DMS 273 (cell line): ENCODE results near the gene GRIN1.

Source experiments
- DNase-seq: peaks from one replicate; lab custom pipeline; 2025; ENCODE audit not compliant: unreplicated experiment; lab: John Stamatoyannopoulos, UW

GRIN1 gene

DNA sequence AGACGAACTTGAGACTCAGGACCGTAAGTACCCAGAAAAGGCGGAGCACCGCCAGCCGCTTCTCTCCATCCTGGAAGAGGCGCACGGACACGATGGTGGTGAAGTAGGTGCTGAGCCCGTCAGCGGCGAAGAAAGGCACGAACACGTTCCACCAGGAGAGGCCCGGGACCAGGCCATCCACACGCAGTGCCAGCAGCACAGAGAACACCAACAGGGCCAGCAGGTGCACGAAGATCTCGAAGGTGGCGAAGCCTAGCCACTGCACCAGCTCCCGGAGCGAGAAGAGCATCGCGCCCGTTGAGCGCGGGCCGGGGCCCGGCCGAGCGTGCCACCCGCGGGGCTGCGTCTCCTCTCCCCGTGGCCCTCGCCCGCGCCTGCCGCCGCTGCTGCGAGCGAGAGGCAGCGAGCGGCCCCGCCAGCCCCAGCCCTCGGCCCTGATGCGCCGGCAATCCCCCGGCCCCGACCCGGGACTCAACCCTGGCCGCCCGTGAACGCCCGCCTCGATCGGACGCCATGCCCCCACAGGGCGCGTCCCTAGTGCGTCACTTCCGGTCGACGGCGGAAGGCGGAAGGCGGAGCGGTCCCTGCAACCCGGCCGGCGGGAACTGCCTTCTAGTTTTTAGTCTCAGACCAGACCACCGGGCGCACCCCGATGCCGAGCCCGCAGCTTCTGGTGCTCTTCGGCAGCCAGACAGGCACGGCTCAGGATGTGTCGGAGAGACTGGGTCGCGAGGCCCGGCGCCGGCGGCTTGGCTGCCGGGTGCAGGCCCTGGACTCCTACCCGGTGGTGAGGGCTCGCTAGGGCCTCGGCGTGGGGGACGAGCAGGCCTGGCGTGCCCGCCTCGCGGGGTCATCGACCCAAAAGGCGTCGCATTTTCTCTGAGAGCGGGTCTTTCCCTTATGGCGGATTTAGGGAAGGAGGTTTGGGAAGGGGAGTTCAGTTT, 66.4 kb downstream of the GRIN1 start, which contains the start of the genes NDOR1 and TMEM203:
TSS of gene NDOR1 (plus strand) at position 575 of the 944 bp plus-strand sequence. CDS start at position 653, 78 bp downstream.
TSS of gene TMEM203 (minus strand) at position 523 of the 944 bp plus-strand sequence. CDS start at position 289, 234 bp downstream.
- DNase-seq: peak; percentile 95

DNA sequence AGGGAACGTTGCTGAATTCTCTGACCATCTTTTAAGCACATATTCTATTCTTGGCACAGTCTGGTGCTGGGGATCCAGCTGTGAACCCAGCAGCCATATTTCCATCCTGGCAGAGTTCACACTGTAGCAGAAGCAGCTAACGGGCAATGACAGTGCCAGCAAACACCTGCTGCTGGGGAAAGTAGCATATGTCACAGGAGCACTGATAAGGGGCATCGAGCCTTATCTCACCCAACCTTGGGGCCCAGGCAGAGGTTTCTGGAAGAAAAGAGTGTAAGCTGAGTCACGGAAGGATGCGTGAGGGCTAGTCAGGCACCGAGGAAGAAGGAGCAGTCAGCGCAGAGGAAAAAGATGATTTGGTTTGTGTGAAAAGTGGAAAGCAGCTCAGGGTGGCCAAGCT, 67.6 kb downstream of the GRIN1 start:
- DNase-seq: no peak

DNA sequence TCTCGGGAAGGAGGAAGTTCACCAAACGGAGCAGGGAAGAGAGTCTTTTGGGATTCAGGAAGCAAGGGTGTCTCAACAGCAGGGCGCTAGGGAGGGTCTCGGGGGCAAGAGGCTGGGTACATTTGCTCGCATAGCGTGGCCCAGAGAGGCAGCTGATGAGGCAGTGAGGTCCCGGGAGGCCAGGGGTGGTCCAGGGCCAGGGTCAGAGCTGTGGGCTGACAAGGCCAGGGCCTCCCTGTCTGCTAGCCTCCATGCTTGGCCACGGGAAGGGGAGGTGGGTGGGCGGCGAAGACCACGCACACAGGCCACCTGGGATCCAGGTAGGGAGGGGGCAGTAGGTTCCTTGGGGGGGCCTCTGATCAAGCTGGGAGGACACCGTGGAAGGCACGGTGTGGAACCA, 72.6 kb downstream of the GRIN1 start:
- DNase-seq: no peak

DNA sequence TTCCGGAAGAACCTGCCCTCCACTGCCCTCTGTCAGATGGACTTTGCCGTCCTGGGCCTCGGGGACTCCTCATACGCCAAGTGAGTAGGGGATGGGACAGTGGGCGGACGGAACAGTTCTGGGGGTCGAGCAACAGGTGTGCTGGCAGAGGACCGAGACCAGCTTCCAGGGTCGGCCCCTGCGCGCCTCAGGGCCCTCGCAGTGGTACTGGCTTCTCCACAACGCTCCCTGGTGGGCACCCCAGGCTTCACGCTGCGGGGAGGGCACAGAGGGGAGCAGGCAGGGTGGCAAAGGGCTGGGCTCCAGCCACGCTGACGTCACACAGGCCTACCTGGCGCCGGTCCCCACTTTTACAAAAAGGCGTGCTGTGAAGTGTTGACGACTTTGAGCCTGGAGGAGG, 73.6 kb downstream of the GRIN1 start:
- DNase-seq: peak; percentile 40

DNA sequence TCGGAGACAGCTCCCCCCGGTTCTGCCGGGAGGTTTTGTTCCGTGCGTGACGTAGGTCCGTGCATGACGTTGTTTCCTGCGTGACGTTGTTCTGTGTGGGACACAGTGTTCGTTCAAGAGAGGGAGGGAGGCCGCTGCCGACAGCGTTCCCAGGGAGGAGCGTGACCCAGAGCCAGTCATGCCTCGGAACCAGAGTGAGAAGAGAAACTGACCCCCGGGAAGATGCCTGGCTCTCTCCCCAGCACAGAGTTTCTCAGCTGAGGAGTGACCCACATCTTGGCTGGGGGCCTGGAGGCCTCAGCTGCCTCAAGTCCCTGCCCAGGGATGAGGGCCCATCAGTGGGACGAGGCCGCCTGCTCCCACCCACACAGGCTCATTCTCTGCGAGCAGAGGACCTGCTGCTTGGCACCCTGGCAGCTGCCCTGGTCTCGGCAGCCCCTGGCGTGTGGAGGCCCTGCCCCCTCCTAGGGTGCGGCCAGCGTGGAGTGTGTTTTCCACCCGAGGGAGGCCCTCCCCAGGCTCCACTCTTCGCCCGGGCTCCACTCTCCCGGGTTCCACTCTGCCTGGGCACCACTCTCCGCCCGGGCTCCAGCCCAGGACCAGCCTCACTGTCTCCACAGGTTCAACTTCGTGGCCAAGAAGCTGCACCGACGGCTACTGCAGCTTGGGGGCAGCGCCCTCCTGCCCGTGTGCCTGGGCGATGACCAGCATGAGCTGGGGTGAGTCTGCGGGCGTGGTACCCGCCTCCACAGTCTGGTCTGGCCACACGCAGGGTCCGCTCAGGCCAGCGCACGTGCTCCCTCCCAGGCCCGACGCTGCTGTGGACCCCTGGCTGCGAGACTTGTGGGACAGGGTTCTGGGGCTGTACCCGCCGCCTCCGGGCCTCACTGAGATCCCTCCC, 74.5 kb downstream of the GRIN1 start:
- no peak for DNase-seq

DNA sequence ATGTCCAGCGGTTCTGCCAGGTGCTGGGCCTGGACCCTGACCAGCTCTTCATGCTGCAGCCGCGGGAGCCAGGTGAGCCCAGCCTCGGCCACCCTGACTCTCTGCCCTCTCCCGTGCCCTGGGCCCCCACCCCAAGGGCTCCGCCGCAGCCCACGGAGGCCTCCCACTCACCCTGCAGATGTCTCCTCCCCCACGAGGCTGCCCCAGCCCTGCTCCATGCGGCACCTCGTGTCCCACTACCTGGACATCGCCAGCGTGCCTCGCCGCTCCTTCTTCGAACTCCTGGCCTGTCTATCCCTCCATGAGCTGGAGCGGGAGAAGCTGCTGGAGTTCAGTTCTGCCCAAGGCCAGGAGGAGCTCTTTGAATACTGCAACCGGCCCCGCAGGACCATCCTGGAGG, 75.7 kb downstream of the GRIN1 start:
- no peak for DNase-seq

DNA sequence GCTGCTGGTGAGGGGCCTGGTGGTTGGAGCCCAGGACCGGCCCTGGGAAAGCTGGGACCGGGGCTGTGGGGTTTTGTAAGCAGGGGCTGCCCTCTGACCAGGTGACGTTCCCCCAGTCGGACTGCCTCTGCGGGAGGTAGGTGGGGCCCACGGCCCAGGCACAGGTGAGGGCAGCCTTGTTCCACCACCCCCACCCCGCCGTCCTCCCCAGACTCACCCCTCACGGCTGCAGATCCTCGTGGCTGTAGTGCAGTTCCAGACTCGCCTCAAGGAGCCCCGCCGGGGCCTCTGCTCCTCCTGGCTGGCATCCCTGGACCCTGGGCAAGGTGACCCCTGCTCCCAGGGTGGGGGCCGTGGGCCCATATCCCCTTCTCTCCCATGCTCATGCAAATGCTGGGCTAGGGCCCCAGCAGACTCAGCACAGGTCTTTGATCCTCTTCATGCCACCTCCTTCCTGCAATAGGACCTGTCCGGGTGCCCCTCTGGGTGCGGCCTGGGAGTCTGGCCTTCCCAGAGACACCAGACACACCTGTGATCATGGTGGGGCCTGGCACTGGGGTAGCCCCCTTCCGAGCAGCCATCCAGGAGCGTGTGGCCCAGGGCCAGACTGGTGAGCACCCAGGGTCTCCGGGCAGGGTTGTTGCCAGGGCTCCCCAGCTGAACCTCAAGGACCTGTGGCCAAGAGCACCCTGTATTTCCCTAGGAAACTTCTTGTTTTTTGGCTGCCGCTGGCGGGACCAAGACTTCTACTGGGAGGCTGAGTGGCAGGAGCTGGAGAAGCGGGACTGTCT, 76.4 kb downstream of the GRIN1 start:
- DNase-seq: no peak

DNA sequence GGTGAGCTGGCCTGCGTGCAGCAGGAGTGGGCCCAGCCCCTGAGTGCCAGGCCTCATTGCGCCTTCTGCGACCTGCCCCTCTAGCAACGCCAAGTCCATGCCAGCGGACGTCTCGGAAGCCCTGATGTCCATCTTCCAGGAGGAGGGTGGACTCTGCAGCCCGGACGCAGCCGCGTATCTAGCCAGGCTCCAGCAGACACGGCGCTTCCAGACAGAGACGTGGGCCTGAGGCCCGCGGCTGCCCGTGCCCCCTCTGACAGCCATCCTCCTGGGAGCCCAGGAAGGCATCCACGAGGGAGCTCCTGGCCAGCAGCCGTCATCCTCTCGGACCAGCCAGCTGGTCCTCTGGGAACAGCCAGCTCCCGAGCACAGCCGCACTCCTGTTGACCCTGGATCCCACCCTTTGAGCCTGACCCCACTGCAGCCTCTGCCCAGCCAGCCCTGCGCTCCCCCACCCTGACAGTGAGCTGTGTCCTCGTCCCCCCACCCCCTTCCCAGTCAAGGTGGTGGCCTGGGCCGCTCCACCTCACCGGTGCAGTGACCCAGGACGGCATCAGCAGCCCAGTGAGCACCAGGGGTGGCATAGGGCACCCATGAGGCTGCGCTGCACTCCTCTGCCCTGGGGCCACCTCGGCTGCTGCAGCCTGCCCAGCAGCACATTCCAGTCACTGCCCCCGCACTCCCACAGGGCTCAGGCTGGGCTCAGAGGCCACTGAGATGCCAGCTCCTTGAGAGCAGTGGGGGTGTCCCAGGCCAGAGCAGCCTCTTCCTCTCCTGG, 77.4 kb downstream of the GRIN1 start:
- no peak for DNase-seq

DNA sequence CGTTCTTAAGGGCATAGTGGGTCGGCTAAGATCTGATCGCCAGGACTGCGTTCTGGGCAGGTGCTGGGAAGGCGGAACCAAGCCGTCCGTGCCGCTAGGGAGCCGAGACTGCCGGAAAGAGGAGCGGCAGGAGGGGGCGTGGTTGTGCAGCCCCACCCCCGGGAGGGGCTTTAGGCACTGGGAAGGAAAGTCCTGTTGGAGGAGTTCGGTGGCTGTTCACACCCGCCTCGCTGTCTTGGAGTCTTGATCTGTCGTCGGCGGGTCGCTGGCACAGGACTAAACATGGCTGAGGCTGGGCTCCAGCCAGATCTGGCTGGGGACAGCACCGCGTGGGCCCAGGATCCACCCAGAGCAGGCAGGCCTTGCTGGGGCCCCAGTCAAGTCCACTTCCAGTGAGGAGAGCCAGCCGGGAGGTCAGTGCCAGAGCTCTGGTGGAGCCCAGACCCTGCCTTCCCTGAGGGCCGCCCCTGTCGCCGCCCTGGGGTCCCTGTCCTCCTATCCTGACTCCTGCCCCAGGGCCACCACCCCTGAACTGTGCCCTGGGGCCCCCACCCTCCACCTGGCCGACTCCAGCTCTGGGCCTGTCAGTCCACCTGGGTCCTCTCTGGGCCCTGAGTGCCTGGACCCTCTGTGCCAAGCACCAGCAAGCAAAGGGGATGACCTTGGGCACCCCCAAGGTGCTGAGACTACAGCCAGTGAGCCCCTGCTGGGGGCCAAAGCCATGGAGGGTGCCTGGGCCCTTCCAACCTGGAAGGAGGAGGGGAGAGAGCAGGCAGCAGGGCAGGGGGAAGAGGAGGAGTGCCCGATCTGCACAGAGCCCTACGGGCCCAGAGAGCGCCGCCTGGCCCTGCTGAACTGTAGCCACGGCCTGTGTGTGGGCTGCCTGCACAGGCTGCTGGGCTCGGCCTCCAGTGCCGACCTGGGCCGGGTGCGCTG, 78.6 kb downstream of the GRIN1 start:
- peak; percentile 84 for DNase-seq

DNA sequence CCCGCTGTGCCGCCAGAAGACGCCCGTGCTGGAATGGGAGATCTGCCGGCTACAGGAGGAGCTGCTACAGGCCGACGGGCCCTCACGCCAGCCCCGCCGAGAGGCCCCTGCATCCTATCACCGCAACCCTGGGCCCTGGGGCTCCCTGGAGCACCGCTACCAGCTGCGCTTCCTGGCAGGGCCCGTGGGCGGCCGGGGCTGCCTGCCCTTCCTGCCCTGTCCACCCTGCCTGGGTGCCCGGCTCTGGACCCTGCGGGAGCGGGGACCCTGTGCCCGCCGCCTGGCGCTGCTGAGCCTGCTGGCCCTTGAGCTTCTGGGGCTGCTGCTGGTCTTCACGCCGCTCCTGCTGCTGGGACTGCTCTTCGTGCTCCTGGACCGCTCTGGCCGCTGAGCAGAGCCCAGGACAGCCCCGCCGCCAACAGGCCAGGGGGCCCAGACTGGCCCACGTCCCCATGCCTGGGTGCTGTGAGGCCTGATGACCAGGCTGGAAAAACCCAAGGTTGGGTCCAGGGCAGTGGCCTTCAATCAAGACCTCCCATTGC, 79.3 kb downstream of the GRIN1 start:
- DNase-seq: no peak
